Esophagus squamous epithelium (tissue), 5 donors: ENCODE measurements around the gene KCNMB2. TPM values are rescaled to one million over a fixed set of nuclear protein-coding genes. Genes with fewer than 3 reads are reported as not detected.
"Not testable (repeated sequence)": the region's sequence is repeated elsewhere in the genome, so short reads cannot be mapped to it uniquely, and the experiment has no call there.

ENCODE experiments used
- DNase-seq: peaks from one replicate; lab custom pipeline; 2025; lab: John Stamatoyannopoulos, UW
- H3K27ac ChIP-seq, 4 donors: fragments of 200-600 bp; sonication (generic); one replicate each; pipeline ENCODE4 v1.5.1; 2016 to 2019; ENCODE audit warnings: mild to moderate bottlenecking in 1 of 4
- H3K27me3 ChIP-seq, 4 donors: fragments of 200-600 bp; sonication (generic); 1 replicate in 3 of 4; 2 replicates in 1 of 4; pipeline versions ENCODE4 v1.5.1 to v1.6.0; 2017 to 2021; ENCODE audit warnings: antibody characterized with exemption in 1 of 4
- H3K36me3 ChIP-seq, 3 donors: fragments of 200-600 bp; sonication (generic); one replicate each; pipeline ENCODE4 v1.5.1; 2016 to 2019
- H3K4me1 ChIP-seq, 3 donors: fragments of 200-600 bp; sonication (generic); one replicate each; pipeline ENCODE4 v1.5.1; 2017 to 2019
- H3K4me3 ChIP-seq, 4 donors: fragments of 200-600 bp; sonication (generic); 1 replicate in 3 of 4; 2 replicates in 1 of 4; pipeline ENCODE4 v1.5.1; 2016 to 2019; ENCODE audit warnings: mild to moderate bottlenecking in 2 of 4, moderate library complexity in 1 of 4
- H3K9me3 ChIP-seq, 3 donors: fragments of 200-600 bp; sonication (generic); one replicate each; pipeline ENCODE4 v1.5.1; 2016 to 2019
- CTCF ChIP-seq, 6 experiments: fragments of 450-650 bp in 4 of 6; fragments of 200-600 bp in 2 of 6; sonication (generic) in 2 of 6; IDR thresholded peaks; one replicate each; pipeline ENCODE4 v1.5.1; 2016 to 2019; ENCODE audit warnings: antibody characterized with exemption in 6 of 6, mild to moderate bottlenecking in 4 of 6, moderate library complexity in 4 of 6
- POLR2A ChIP-seq, 4 donors: fragments of 450-650 bp; IDR thresholded peaks; one replicate each; pipeline ENCODE4 v1.6.1; 2017; ENCODE audit warnings: antibody characterized with exemption in 4 of 4, mild to moderate bottlenecking in 4 of 4, moderate library complexity in 3 of 4
- WGBS, 2 donors: methylation state at CpG; one replicate each; pipeline ENCODE4 v1.1.5; 2018; 5-methylcytosine and 5-hydroxymethylcytosine counted together
- intact Hi-C: fragments of 100-400 bp; cut with DNase I; formaldehyde crosslinking; loops from one replicate; pipeline ENCODE4 v1.15.0; 2022
- total RNA-seq, 4 donors: library from RNA; depleted of rRNA; stranded (reverse); fragments of >200 nt; gene quantifications; one replicate each; pipeline ENCODE4 v1.1.0, GENCODE V29; 2016
- donor health status: DM: yes; HTN: yes; CAD: no.

Gene KCNMB2
- total RNA-seq, 4 donors from 2014 or later, result 0.19 TPM; not detected in 3

DNA sequence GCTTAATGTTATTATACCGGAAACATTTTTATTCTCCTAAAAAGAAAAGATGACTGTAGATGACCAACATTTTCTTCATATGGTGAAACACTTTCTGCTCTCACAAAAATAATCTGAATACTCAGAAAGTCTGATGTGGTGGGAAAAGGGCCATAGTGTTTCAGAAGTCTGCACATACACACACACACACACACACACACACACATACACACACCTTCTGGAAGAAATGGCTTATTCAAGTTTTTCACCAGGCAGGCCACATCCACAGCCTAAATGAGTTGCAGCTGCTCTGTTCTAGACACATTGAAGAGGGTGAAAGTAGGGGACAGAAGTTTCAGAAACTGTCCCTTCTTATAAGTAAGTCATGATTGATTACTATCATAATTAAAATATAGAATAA, 315.3 kb downstream of the KCNMB2 start:
- no peaks in the 10 kb centered on the region for H3K36me3 ChIP-seq
- H3K27ac ChIP-seq, result no peak overlapping the region
- 90 to 92% methylated on average over 1 of the region's 1 CpG for WGBS, 2 donors
- no peak for TF ChIP-seq CTCF (IDR thresholded peaks at IDR 0.05)
- TF ChIP-seq POLR2A (IDR thresholded peaks at IDR 0.05), result no peak
- intact Hi-C loops, result no loop called here
- H3K27me3 ChIP-seq, result no peaks in the 10 kb centered on the region
- H3K4me3 ChIP-seq, result no peak overlapping the region
- H3K9me3 ChIP-seq, result no peaks in the 10 kb centered on the region
- H3K4me1 ChIP-seq, result peaks cover 0 to under 1% (median 0%) of the 10 kb centered on the region in 3 donors
- no peak for DNase-seq

DNA sequence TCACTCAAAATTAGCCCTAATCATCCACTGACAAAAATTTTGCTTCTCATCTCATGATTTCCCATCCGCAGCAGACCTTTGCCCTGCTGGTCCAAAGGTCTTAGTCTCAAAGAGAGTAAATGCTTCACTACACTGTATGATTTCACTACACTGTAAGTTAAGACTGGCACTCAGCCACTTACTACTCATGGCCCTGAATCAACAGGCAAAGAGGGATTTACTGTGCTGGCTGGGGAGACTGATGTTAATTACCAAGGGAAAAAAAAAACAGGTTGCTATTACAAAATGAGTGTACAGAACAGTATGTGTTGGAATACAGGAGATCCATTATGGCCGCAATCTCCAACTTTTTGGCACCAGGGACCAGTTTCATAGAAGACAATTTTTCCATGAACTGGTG, 320.6 kb downstream of the KCNMB2 start:
- Histone ChIP-seq H3K36me3 (no peaks in the 10 kb centered on the region), H3K4me3 (no peak overlapping the region), H3K4me1 (peaks cover 0 to 9% (median 0%) of the 10 kb centered on the region in 3 donors), H3K27ac (no peak overlapping the region), H3K9me3 (no peaks in the 10 kb centered on the region), H3K27me3 (no peaks in the 10 kb centered on the region)
- intact Hi-C loops, result no loop called here
- DNase-seq, result no peak
- TF ChIP-seq CTCF (IDR thresholded peaks at IDR 0.05), result no peak
- no peak for TF ChIP-seq POLR2A (IDR thresholded peaks at IDR 0.05)
- WGBS, 2 donors, result 54 to 79% methylated on average over 2 of the region's 2 CpGs

GRCh38 chr3:178859386-178859785, 323.1 kb downstream of the KCNMB2 start:
- DNase-seq, result no peak
- whole genome bisulfite sequencing, 2 donors, result 73 to 76% methylated on average over 3 of the region's 3 CpGs
- H3K36me3 ChIP-seq, result no peaks in the 10 kb centered on the region
- no peak overlapping the region for H3K4me3 ChIP-seq
- H3K9me3 ChIP-seq, result no peaks in the 10 kb centered on the region
- TF ChIP-seq POLR2A (IDR thresholded peaks at IDR 0.05) (no peak), CTCF (IDR thresholded peaks at IDR 0.05) (no peak)
- H3K27ac ChIP-seq, result no peak overlapping the region
- intact Hi-C loops, result no loop called here
- H3K4me1 ChIP-seq, result peaks cover 0 to 9% (median 0%) of the 10 kb centered on the region in 3 donors
- no peaks in the 10 kb centered on the region for H3K27me3 ChIP-seq

GRCh38 chr3:178859900-178860436, 323.7 kb downstream of the KCNMB2 start:
- intact Hi-C loops, H3K4me1 ChIP-seq, H3K4me3 ChIP-seq, H3K27ac ChIP-seq, H3K9me3 ChIP-seq, H3K36me3 ChIP-seq, H3K27me3 ChIP-seq, DNase-seq: not testable (repeated sequence)
- 76 to 88% methylated on average over 4 to 22 of the region's 29 CpGs for WGBS, 2 donors

DNA sequence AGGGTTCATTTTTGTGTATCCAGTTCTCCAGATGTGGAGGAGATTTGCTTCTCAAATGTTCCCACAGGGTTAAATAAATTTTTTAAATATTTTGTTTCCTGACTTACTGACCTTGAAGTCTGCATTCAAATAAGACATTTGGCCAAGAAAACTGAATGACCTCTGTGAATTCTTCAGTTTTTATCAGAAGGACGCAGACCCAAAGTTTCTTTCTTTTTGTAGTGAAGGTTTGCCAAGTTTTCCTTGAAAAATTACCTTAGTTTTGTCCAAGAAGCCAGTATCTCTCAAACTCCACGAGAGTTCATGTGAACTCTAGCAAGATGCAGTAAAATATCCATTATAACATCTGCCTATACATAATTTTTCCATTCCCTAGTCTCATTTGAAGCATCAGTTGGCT, 332.4 kb downstream of the KCNMB2 start:
- Histone ChIP-seq H3K36me3 (no peaks in the 10 kb centered on the region), H3K4me1 (no peaks in the 10 kb centered on the region), H3K9me3 (no peaks in the 10 kb centered on the region), H3K4me3 (no peak overlapping the region), H3K27ac (no peak overlapping the region), H3K27me3 (no peaks in the 10 kb centered on the region)
- no peak for DNase-seq
- intact Hi-C loops, result no loop called here
- WGBS, 2 donors, result 22 to 28% methylated on average over 2 of the region's 2 CpGs
- TF ChIP-seq POLR2A (IDR thresholded peaks at IDR 0.05) (no peak), CTCF (IDR thresholded peaks at IDR 0.05) (no peak)

- Histone ChIP-seq H3K36me3 (no peaks in the 10 kb centered on the region), H3K9me3 (no peaks in the 10 kb centered on the region), H3K27me3 (no peaks in the 10 kb centered on the region), H3K4me1 (no peaks in the 10 kb centered on the region), H3K27ac (no peak overlapping the region), H3K4me3 (no peak overlapping the region)
- TF ChIP-seq CTCF (IDR thresholded peaks at IDR 0.05) (no peak), POLR2A (IDR thresholded peaks at IDR 0.05) (no peak)
- no peak for DNase-seq
- intact Hi-C loops, result no loop called here
These were observed 333.8 kb downstream of the KCNMB2 start for GRCh38 chr3:178870085-178870484.
